GM08714 (cell line): ENCODE data around the gene CWH43.
"Not testable (repeated sequence)": the region's sequence is repeated elsewhere in the genome, so short reads cannot be mapped to it uniquely, and the experiment has no call there.

ENCODE experiments used
- H3K4me3 ChIP-seq: fragments of 200-500 bp; sonication (Bioruptor generic); 2 replicates; pipeline ENCODE4 v1.5.1; 2014; ENCODE audit warnings: mild to moderate bottlenecking, low read length, inconsistent platforms
- ZNF274 ChIP-seq: IDR thresholded peaks from 2 replicates; pipeline ENCODE4 v1.6.1; 2012; ENCODE audit warnings: mild to moderate bottlenecking, low read depth, low read length

CWH43 gene

GRCh38 chr4:48997962-48998361, 11.9 kb downstream of the CWH43 start:
- H3K4me3 ChIP-seq, result no peak overlapping the region
- TF ChIP-seq ZNF274, result no peak

DNA sequence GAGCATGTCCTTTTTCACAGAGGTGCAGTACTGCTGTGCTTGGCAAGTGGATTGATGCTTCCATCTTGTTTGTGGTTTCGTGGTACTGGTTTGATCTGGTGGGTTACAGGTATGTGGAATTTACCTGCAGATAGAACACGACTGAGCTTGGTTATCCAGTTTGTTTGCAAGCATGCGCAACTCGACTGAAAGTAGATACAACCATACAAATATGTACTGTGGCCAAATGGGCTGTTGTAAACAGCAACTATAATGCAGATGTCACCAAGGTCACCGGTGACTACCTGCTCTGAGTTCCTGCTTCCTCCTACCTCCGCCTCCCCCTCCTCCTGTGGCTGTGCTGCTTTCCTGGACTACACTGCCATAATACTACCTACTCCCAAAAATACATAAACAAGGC, 12.4 kb downstream of the CWH43 start:
- no peak overlapping the region for H3K4me3 ChIP-seq
- TF ChIP-seq ZNF274, result no peak

- H3K4me3 ChIP-seq, result no peak overlapping the region
- no peak for TF ChIP-seq ZNF274
Measured at GRCh38 chr4:49000806-49001205, 14.7 kb downstream of the CWH43 start.

GRCh38 chr4:49002931-49003330, 16.9 kb downstream of the CWH43 start:
- TF ChIP-seq ZNF274, result no peak
- no peak overlapping the region for H3K4me3 ChIP-seq

GRCh38 chr4:49018718-49019295, 32.7 kb downstream of the CWH43 start:
- no peak for TF ChIP-seq ZNF274
- H3K4me3 ChIP-seq, result no peak overlapping the region

DNA sequence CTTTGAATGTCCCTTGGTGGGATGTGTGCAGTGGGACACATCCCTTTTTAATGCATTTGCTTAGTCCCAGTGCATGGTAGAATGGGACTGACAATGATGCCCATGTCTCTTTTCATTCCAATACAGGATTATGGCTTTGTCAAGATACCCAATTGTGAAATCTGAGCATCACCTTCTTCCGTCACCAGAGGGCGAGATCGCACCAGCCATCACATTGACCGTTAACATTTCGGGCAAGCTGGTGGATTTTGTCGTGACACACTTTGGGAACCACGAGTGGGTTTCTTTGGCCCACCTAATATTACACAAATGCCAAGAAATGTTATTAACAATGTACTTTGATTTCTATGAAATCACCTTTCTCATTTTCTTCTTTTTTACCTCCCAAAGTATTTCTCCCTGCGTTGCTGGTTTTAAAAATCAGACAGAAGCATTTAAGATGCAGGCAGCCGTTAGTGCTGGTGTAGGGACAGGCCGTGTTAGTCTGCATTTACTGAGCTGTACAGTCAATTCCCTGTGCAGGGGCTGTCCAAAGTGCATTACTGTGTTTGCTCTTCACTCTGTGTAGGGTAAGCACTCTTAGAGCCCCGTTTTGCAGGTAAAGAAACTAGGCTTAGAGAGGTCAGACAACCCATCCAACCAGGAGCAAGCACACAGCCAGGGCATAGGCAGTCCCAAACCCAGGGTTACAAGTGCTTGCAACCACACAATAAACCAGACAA, 46.5 kb downstream of the CWH43 start:
- no peak overlapping the region for H3K4me3 ChIP-seq
- TF ChIP-seq ZNF274, result no peak

DNA sequence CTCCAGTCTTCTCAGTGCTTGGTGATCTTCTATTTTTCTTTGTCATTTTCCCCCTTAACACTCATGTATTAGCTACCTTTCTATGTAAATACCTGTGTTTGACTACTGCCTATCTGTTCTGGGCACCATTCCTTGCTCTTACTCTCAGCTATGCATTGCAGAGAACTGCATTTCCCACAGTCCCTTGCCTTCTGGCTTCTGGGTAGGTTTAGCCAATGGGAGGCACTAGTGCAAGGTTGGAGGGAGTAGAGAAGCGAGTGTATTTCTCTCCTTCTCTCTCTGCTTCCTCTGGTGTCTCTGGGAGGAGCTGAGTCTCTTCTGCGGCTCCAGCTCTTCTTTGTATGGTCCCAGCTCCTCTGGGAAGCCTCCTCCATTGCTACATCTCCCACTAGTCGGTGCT, 50.5 kb downstream of the CWH43 start:
- no peak for TF ChIP-seq ZNF274
- no peak overlapping the region for H3K4me3 ChIP-seq

GRCh38 chr4:49044270-49044669, 58.2 kb downstream of the CWH43 start:
- TF ChIP-seq ZNF274, result no peak
- H3K4me3 ChIP-seq, result no peak overlapping the region

- no peak overlapping the region for H3K4me3 ChIP-seq
- TF ChIP-seq ZNF274, result no peak
Measured at GRCh38 chr4:49058306-49058705, 72.2 kb downstream of the CWH43 start.

DNA sequence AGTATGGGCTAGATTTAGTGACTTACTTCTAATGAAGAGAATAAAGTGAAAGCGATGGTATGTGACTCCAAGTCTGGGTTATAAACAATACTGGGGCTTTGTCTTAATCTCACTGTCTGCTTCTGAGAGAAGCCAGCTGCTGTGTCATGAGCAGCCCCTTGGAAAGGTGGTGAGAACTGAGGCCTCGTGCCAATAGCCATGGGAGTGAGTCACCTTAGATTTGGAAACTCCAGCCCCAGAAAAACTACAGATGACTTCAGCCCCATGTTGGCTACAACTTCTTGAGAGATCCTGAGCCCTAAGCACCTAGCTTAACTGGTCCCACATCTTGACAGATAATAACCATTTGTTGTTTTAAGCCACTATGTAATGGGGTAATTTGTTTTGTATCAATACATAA, 77.6 kb downstream of the CWH43 start:
- no peak for TF ChIP-seq ZNF274
- H3K4me3 ChIP-seq, result no peak overlapping the region

GRCh38 chr4:49072196-49072595, 86.1 kb downstream of the CWH43 start:
- H3K4me3 ChIP-seq, result not testable (repeated sequence)

- not testable (repeated sequence) for H3K4me3 ChIP-seq
Measured at GRCh38 chr4:49091883-49092282, 105.8 kb downstream of the CWH43 start.

GRCh38 chr4:49092608-49093135, 106.6 kb downstream of the CWH43 start:
- not testable (repeated sequence) for H3K4me3 ChIP-seq

DNA sequence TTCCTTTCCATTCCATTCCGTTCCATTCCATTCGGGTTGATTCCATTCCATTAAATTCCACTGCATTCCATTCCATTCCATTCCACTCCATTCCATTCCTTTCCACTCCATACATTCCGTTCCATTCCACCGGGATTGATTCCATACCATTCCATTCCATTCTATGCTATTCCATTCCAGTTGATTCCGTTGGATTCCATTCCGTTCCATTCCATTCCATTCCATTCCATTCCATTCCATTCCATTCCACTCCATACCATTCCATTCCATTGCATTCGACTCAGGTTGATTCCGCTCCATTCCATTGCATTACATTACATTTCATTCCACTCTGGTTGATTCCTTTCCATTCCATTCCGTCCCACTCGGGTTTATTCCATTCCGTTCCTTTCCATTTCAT, 110.1 kb downstream of the CWH43 start:
- H3K4me3 ChIP-seq, result not testable (repeated sequence)

GRCh38 chr4:49096627-49097026, 110.6 kb downstream of the CWH43 start:
- not testable (repeated sequence) for H3K4me3 ChIP-seq

DNA sequence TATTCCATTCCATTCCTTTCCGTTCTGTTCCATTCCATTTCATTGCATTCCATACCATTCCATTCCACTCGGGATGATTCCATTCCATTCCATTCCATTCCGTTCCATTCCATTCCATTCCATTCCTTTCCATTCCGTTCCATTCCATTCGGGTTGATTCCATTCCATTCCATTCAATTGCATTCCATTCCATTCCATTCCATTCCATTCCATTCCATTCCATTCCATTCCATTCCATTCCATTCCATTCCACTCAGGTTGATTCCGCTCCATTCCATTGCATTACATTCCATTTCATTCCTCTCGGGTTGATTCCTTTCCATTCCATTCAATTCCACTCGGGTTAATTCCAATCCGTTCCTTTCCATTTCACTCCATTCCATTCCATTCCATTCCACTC, 111.0 kb downstream of the CWH43 start:
- H3K4me3 ChIP-seq, result not testable (repeated sequence)

GRCh38 chr4:49097505-49097904, 111.4 kb downstream of the CWH43 start:
- not testable (repeated sequence) for H3K4me3 ChIP-seq

DNA sequence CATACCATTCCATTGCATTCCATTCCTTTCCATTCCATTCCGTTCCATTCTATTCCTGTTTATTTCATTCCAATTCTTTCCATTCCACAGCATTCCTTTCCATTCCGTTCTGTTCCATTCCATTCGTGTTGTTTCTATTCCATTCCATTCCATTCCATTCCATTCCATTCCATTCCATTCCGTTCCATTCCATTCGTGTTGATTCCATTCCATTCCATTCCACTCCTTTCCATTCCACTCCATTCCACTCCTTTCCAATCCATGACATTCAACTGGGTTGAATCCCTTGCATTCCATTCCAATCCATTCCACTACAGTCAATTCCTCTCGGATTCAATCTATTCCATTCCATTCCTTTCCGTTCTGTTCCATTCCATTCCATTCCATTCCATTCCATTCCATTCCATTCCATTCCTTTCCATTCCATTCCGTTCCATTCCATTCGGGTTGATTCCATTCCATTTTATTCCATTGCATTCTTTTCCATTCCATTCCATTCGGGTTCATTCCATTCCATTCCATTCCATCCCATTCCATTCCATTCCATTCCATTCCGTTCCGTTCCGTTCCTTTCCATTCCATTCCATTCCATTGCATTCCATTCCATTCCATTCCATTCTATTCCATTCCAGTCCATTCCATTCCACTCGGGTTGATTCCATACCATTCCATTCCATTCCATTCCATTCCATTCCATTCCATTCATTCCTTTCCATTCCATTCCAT, 112.1 kb downstream of the CWH43 start:
- H3K4me3 ChIP-seq, result not testable (repeated sequence)

GRCh38 chr4:49099831-49100444, 113.9 kb downstream of the CWH43 start:
- H3K4me3 ChIP-seq, result not testable (repeated sequence)

DNA sequence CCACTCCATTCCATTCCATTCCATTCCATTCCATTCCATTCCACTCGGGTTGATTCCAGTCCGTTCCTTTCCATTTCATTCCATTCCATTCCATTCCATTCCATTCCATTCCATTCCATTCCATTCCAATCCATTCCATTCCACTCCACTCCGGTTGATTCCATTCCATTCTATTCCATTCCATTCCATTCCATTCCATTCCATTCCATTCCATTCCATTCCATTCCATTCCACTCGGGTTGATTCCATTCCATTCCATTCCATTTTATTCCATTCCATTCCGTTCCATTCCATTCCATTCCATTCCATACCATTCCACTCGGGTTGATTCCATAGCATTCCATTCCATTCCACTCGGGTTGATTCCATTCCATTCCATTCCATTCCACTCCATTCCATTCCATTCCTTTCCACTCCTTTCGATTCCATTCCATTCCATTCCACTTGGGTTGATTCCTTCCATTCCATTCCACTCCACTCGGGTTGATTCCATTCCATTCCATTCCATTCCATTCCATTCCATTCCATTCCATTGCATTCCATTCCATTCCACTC, 116.3 kb downstream of the CWH43 start:
- H3K4me3 ChIP-seq, result not testable (repeated sequence)
